WTC11 (cell line): ENCODE results near the gene RAB7A. TPM values are rescaled to one million over a fixed set of nuclear protein-coding genes. Genes with fewer than 3 reads are reported as not detected.

Experiments used
- ATAC-seq: fragments of 200-7000 bp; cut with Tn5 transposase; 2 replicates; pipeline ENCODE4 v1.10.0; 2021; ENCODE audit warnings: mild to moderate bottlenecking, moderate library complexity
- CTCF ChIA-PET: fragments of 300-600 bp; sonication (Branson Sonifier 250); formaldehyde crosslinking; loops from one replicate; lab custom pipeline; 2021; ENCODE audit warnings: antibody characterized with exemption; lab: Charles Lee
- POLR2A ChIA-PET: fragments of 350-600 bp; sonication (Branson Sonifier 250); formaldehyde crosslinking; loops from one replicate; lab custom pipeline; 2021; ENCODE audit warnings: antibody characterized with exemption; lab: Charles Lee
- DNase-seq: peaks from one replicate; pipeline ENCODE4 v3.0.0; 2021; ENCODE audit warnings: low spot score
- H3K27ac Mint-ChIP-seq: 2 replicates; pipeline ENCODE4 v1.8.0; 2021; ENCODE audit warnings: mixed read lengths
- H3K27me3 Mint-ChIP-seq: 2 replicates; pipeline ENCODE4 v1.8.0; 2021; ENCODE audit warnings: low read depth, mild to moderate bottlenecking, moderate library complexity, mixed read lengths
- H3K36me3 Mint-ChIP-seq: 2 replicates; pipeline ENCODE4 v1.8.0; 2021; ENCODE audit warnings: mixed read lengths
- H3K4me1 Mint-ChIP-seq: 2 replicates; pipeline ENCODE4 v1.8.0; 2022; ENCODE audit warnings: mixed read lengths
- H3K4me3 Mint-ChIP-seq: 2 replicates; pipeline ENCODE4 v1.8.0; 2021; ENCODE audit warnings: mild to moderate bottlenecking, moderate library complexity, mixed read lengths
- H3K9me3 Mint-ChIP-seq: 2 replicates; pipeline ENCODE4 v1.8.0; 2021; ENCODE audit warnings: mixed read lengths
- CREM ChIP-seq: sonication (generic); formaldehyde crosslinking; IDR thresholded peaks from 2 replicates; pipeline ENCODE4 v1.8.1; 2022; ENCODE audit warnings: mild to moderate bottlenecking, missing genetic modification reagents, moderate library complexity
- CTCF ChIP-seq: fragments of 200-600 bp; IDR thresholded peaks from 2 replicates; pipeline ENCODE4 v1.8.0; 2022; ENCODE audit warnings: antibody characterized with exemption
- ELF4 ChIP-seq: sonication (generic); formaldehyde crosslinking; IDR thresholded peaks from 2 replicates; pipeline ENCODE4 v1.8.1; 2022; ENCODE audit warnings: low read depth, mild to moderate bottlenecking, moderate library complexity, missing genetic modification reagents
- FOXK1 ChIP-seq: sonication (generic); formaldehyde crosslinking; IDR thresholded peaks from 2 replicates; pipeline ENCODE4 v1.8.0; 2022; ENCODE audit warnings: mild to moderate bottlenecking, moderate library complexity, missing genetic modification reagents
- FOXP1 ChIP-seq: sonication (generic); formaldehyde crosslinking; IDR thresholded peaks from 2 replicates; pipeline ENCODE4 v1.8.0; 2022; ENCODE audit warnings: missing genetic modification reagents, mild to moderate bottlenecking, moderate library complexity, borderline replicate concordance
- GRHL2 ChIP-seq: fragments of 250-450 bp; sonication (Bioruptor Pico); IDR thresholded peaks from 2 replicates; pipeline ENCODE4 v1.8.0; 2022; ENCODE audit warnings: mild to moderate bottlenecking, moderate library complexity; ENCODE audit not compliant: insufficient replicate concordance, severe bottlenecking
- IRF2 ChIP-seq: sonication (generic); formaldehyde crosslinking; IDR thresholded peaks from 2 replicates; pipeline ENCODE4 v1.8.0; 2022; ENCODE audit warnings: low read depth, missing genetic modification reagents, borderline replicate concordance
- JAZF1 ChIP-seq: fragments of 250-450 bp; sonication (Bioruptor Pico); IDR thresholded peaks from 2 replicates; pipeline ENCODE4 v1.9.0; 2021; ENCODE audit warnings: moderate library complexity, mild to moderate bottlenecking, inconsistent platforms
- KAT7 ChIP-seq: sonication (generic); formaldehyde crosslinking; IDR thresholded peaks from 2 replicates; pipeline ENCODE4 v1.8.1; 2023; ENCODE audit warnings: missing genetic modification reagents, mild to moderate bottlenecking, borderline replicate concordance
- MXD4 ChIP-seq: fragments of 250-450 bp; sonication (Bioruptor Pico); IDR thresholded peaks from 2 replicates; pipeline ENCODE4 v1.8.0; 2021; ENCODE audit warnings: mild to moderate bottlenecking, moderate library complexity, borderline replicate concordance
- NFATC4 ChIP-seq: fragments of 250-450 bp; sonication (Bioruptor Pico); IDR thresholded peaks from 2 replicates; pipeline ENCODE4 v1.9.0; 2021; ENCODE audit warnings: mild to moderate bottlenecking
- NR1H2 ChIP-seq: sonication (generic); formaldehyde crosslinking; IDR thresholded peaks from 2 replicates; pipeline ENCODE4 v1.9.0; 2021; ENCODE audit warnings: mild to moderate bottlenecking, moderate library complexity, missing genetic modification reagents
- NR3C1 ChIP-seq: sonication (generic); formaldehyde crosslinking; conservative IDR thresholded peaks from 2 replicates; pipeline ENCODE4 v1.8.1; 2023; ENCODE audit warnings: low read depth, mild to moderate bottlenecking, missing genetic modification reagents
- SMAD3 ChIP-seq: sonication (generic); formaldehyde crosslinking; IDR thresholded peaks from 2 replicates; pipeline ENCODE4 v1.8.0; 2022; ENCODE audit warnings: missing genetic modification reagents, mild to moderate bottlenecking, borderline replicate concordance
- SP1 ChIP-seq: sonication (generic); formaldehyde crosslinking; conservative IDR thresholded peaks from 2 replicates; pipeline ENCODE4 v1.8.1; 2022; ENCODE audit warnings: missing genetic modification reagents
- TEAD1 ChIP-seq: sonication (generic); formaldehyde crosslinking; IDR thresholded peaks from 2 replicates; pipeline ENCODE4 v1.8.0; 2022; ENCODE audit warnings: mild to moderate bottlenecking, missing genetic modification reagents
- TP53 ChIP-seq: sonication (generic); formaldehyde crosslinking; IDR thresholded peaks from 2 replicates; pipeline ENCODE4 v1.8.1; 2023; ENCODE audit warnings: mild to moderate bottlenecking, missing genetic modification reagents
- ZBTB21 ChIP-seq: sonication (generic); formaldehyde crosslinking; IDR thresholded peaks from 2 replicates; pipeline ENCODE4 v1.8.1; 2023; ENCODE audit warnings: mild to moderate bottlenecking, missing genetic modification reagents, borderline replicate concordance
- ZNF219 ChIP-seq: sonication (generic); formaldehyde crosslinking; IDR thresholded peaks from 2 replicates; pipeline ENCODE4 v1.8.0; 2023; ENCODE audit warnings: missing genetic modification reagents, mild to moderate bottlenecking, borderline replicate concordance
- ZNF532 ChIP-seq: fragments of 250-450 bp; sonication (Bioruptor Pico); IDR thresholded peaks from 2 replicates; pipeline ENCODE4 v1.9.0; 2021; ENCODE audit warnings: mild to moderate bottlenecking, borderline replicate concordance
- ZNF671 ChIP-seq: fragments of 250-450 bp; sonication (Bioruptor Pico); IDR thresholded peaks from 2 replicates; pipeline ENCODE4 v1.8.0; 2021; ENCODE audit warnings: mild to moderate bottlenecking
- total RNA-seq: library from RNA; stranded (reverse); gene quantifications from 3 replicates; pipeline ENCODE4 v1.2.3, GENCODE V29; 2021
- TF ChIP-seq, protein P1 (sequence below): fragments of 250-450 bp; sonication (Bioruptor Pico); IDR thresholded peaks from 2 replicates; pipeline ENCODE4 v1.9.0; 2021; ENCODE audit warnings: mild to moderate bottlenecking
- TF ChIP-seq, protein P2 (sequence below): sonication (generic); formaldehyde crosslinking; IDR thresholded peaks from 2 replicates; pipeline ENCODE4 v1.8.0; 2023; ENCODE audit warnings: mild to moderate bottlenecking, missing genetic modification reagents

Gene RAB7A
- total RNA-seq, 1 experiment from 2014 or later = 184 TPM

DNA sequence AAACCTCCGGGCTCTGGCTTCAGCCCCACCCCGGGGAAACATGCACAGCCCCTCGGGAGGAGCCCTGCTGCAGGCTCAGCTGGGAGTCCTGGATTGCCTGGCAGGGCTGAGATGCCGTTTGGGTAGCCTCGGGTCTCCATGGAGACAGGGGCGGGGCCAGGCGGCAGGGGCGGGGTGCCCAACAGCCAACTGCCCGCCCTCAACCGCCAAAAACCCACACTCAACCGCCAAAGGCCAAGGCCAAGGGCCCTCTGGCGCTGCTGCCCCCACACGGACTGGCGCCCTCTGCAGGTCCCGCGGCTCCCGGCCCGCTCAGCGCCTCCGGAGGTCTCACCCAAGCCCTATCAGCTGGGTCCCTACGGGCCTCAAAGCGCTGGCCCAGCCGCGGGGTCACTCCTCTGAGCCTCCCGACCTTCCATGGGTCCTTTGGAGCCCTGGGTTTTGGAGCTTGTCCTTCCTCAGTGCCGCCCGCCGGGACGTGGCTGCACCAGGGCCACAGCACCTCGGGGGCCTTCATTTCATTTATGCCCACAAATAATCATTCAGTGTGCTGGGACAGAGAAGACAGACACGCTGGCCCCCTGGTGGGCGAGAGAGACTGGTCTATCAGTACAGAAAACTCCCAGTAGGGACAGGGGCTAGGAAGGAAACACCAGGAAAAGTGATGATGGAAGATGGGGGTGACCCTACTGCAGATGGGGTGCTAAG lies 119.9 kb downstream of the RAB7A start (continued):
- no peak for TF ChIP-seq JAZF1 (CRISPR knock-in tag)
- TF ChIP-seq ZNF219 (CRISPR knock-in tag) = no peak
- TF ChIP-seq CTCF = peak; percentile 51; the same call in 1 of the 2 replicates
- TF ChIP-seq TP53 = no peak
- no peak for TF ChIP-seq KAT7 (CRISPR knock-in tag)
- TF ChIP-seq TEAD1 (CRISPR knock-in tag) = peak; percentile 34; the same call in 1 of the 2 replicates
- TF ChIP-seq, protein P1, sequence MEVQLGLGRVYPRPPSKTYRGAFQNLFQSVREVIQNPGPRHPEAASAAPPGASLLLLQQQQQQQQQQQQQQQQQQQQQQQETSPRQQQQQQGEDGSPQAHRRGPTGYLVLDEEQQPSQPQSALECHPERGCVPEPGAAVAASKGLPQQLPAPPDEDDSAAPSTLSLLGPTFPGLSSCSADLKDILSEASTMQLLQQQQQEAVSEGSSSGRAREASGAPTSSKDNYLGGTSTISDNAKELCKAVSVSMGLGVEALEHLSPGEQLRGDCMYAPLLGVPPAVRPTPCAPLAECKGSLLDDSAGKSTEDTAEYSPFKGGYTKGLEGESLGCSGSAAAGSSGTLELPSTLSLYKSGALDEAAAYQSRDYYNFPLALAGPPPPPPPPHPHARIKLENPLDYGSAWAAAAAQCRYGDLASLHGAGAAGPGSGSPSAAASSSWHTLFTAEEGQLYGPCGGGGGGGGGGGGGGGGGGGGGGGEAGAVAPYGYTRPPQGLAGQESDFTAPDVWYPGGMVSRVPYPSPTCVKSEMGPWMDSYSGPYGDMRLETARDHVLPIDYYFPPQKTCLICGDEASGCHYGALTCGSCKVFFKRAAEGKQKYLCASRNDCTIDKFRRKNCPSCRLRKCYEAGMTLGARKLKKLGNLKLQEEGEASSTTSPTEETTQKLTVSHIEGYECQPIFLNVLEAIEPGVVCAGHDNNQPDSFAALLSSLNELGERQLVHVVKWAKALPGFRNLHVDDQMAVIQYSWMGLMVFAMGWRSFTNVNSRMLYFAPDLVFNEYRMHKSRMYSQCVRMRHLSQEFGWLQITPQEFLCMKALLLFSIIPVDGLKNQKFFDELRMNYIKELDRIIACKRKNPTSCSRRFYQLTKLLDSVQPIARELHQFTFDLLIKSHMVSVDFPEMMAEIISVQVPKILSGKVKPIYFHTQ (CRISPR knock-in tag) = no peak
- TF ChIP-seq ZNF671 (CRISPR knock-in tag) = no peak
- no peak for TF ChIP-seq NFATC4 (CRISPR knock-in tag)
- TF ChIP-seq NR1H2 (CRISPR knock-in tag) = no peak
- peak; percentile 36; the same call in 1 of the 2 replicates for TF ChIP-seq CREM (CRISPR knock-in tag)
- TF ChIP-seq SP1 (CRISPR knock-in tag) = peak; percentile 44; the same call in 1 of the 2 replicates
- TF ChIP-seq, protein P2, sequence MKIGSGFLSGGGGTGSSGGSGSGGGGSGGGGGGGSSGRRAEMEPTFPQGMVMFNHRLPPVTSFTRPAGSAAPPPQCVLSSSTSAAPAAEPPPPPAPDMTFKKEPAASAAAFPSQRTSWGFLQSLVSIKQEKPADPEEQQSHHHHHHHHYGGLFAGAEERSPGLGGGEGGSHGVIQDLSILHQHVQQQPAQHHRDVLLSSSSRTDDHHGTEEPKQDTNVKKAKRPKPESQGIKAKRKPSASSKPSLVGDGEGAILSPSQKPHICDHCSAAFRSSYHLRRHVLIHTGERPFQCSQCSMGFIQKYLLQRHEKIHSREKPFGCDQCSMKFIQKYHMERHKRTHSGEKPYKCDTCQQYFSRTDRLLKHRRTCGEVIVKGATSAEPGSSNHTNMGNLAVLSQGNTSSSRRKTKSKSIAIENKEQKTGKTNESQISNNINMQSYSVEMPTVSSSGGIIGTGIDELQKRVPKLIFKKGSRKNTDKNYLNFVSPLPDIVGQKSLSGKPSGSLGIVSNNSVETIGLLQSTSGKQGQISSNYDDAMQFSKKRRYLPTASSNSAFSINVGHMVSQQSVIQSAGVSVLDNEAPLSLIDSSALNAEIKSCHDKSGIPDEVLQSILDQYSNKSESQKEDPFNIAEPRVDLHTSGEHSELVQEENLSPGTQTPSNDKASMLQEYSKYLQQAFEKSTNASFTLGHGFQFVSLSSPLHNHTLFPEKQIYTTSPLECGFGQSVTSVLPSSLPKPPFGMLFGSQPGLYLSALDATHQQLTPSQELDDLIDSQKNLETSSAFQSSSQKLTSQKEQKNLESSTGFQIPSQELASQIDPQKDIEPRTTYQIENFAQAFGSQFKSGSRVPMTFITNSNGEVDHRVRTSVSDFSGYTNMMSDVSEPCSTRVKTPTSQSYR = no peak
- TF ChIP-seq, all 79 proteins: peak for 7

DNA sequence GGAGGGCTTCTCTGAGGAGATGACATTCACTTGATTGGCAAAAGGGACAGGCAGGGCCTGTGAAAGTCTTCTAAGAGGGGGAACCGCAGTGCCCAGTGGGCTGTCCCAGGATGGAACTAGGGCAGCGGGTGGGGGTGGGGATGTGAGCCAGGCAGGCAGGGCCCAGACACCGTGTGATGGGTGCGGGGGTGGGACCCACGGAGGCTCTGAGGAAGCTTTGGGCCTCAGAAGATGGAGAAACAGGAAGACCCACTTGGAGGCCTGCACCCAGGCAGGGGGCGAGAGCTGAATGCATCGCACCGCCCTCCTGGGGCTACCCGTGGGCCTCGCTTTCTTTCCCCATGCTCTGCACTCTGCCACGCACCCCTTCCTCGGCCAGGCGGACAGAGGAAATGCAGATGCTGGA lies 120.5 kb downstream of the RAB7A start:
- H3K36me3 Mint-ChIP-seq = peaks cover 2% of the 10 kb centered on the region; the same call in 1 of the 2 replicates
- ATAC-seq (no peak), DNase-seq (no peak)
- POLR2A ChIA-PET = no interaction called here
- CTCF ChIA-PET = interaction anchor here (0.5 to 2.2 kb wide), 25 partner anchors 10 to 274 kb away, joined by 3 to 15 read pairs (median 5); partner anchors contain the start of gene ACAD9
- no peak overlapping the region for H3K27ac Mint-ChIP-seq
- H3K27me3 Mint-ChIP-seq = peaks cover 7% of the 10 kb centered on the region; the same call in 1 of the 2 replicates
- H3K4me3 Mint-ChIP-seq = peak overlapping the region; percentile 60
- peaks cover 24% of the 10 kb centered on the region for H3K4me1 Mint-ChIP-seq
- peaks cover 7% of the 10 kb centered on the region for H3K9me3 Mint-ChIP-seq
- TF ChIP-seq MXD4 = no peak
- no peak for TF ChIP-seq ZNF532 (CRISPR knock-in tag)
- TF ChIP-seq FOXK1 (CRISPR knock-in tag) = no peak
- no peak for TF ChIP-seq IRF2 (CRISPR knock-in tag)
- no peak for TF ChIP-seq SMAD3
- no peak for TF ChIP-seq ELF4 (CRISPR knock-in tag)
- TF ChIP-seq GRHL2 (CRISPR knock-in tag) = no peak
- TF ChIP-seq ZBTB21 (CRISPR knock-in tag) = no peak
- TF ChIP-seq NR3C1 (CRISPR knock-in tag) = no peak
- no peak for TF ChIP-seq FOXP1 (CRISPR knock-in tag)
